Muscle layer of colon (tissue), 2 donors: ENCODE measurements around the gene PLBD1.

Source experiments
- H3K27ac ChIP-seq: one replicate; pipeline ENCODE4 v1.7.0; 2013; ENCODE audit warnings: low read depth, mild to moderate bottlenecking, low read length, moderate library complexity
- H3K27me3 ChIP-seq, 2 donors: one replicate each; pipeline ENCODE4 v1.7.0; 2013; ENCODE audit warnings: low read length in 2 of 2, mild to moderate bottlenecking in 2 of 2; ENCODE audit not compliant: insufficient read depth in 2 of 2, control insufficient read depth in 1 of 2
- H3K36me3 ChIP-seq: one replicate; pipeline ENCODE4 v1.7.0; 2013; ENCODE audit warnings: mild to moderate bottlenecking, low read length; ENCODE audit not compliant: insufficient read depth
- H3K4me1 ChIP-seq: one replicate; pipeline ENCODE4 v1.7.0; 2013; ENCODE audit warnings: mild to moderate bottlenecking, low read length; ENCODE audit not compliant: insufficient read depth
- H3K4me3 ChIP-seq, 2 donors: one replicate each; pipeline ENCODE4 v1.7.0; 2013; ENCODE audit warnings: low read length in 2 of 2, low read depth in 1 of 2, mild to moderate bottlenecking in 1 of 2, moderate library complexity in 1 of 2
- H3K9ac ChIP-seq: one replicate; pipeline ENCODE4 v1.7.0; 2013; ENCODE audit warnings: low read length
- H3K9me3 ChIP-seq: one replicate; pipeline ENCODE4 v1.7.0; 2013; ENCODE audit warnings: mild to moderate bottlenecking, low read length
- donor health status: abdominal sarcoma.
- donor health status: Adenocarcinoma of cecum.

Gene PLBD1

DNA sequence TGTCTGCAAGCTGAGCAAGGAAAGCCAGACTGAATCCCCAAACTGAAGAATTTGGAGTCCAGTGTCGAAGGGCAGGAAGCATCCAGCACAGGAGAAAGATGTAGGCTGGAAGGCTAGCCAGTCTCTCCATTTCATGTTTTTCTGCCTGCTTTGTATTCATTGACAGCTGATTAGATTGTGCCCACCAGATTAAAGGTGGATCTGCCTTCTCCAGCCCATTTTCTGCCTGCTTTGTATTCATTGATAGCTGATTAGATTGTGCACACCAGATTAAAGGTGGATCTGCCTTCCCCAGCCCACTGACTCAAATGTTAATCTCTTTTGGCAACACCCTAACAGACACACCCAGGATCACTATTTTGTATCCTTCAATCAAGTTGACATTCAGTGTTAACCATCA is 85.3 kb downstream of the PLBD1 start:
- Histone ChIP-seq H3K27ac (no peak overlapping the region), H3K9ac (no peak overlapping the region), H3K4me3 (no peak overlapping the region), H3K4me1 (no peaks in the 10 kb centered on the region), H3K36me3 (peaks cover 72% of the 10 kb centered on the region), H3K27me3 (no peaks in the 10 kb centered on the region), H3K9me3 (no peaks in the 10 kb centered on the region)

DNA sequence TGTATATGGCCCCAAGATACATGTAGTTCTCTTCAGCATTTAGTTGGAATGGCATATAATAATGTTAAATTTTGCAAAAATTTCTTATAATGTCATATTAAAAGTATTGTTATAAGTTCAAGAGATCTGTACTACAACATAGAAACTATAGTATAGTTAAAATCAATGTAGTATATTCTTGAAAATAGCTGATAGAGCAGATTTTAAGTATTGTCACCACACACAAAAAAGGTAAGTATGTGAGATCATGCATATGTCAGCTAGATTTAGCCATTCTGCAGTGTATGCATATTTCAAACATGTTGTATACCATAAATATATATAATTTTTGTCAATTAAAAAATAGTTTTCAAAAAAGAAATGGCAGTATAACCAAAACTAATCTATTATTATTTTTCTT is 86.5 kb downstream of the PLBD1 start:
- no peaks in the 10 kb centered on the region for H3K27me3 ChIP-seq
- no peak overlapping the region for H3K4me3 ChIP-seq
- peaks cover 72% of the 10 kb centered on the region for H3K36me3 ChIP-seq
- no peak overlapping the region for H3K9ac ChIP-seq
- H3K27ac ChIP-seq, result no peak overlapping the region
- no peaks in the 10 kb centered on the region for H3K4me1 ChIP-seq
- no peaks in the 10 kb centered on the region for H3K9me3 ChIP-seq

DNA sequence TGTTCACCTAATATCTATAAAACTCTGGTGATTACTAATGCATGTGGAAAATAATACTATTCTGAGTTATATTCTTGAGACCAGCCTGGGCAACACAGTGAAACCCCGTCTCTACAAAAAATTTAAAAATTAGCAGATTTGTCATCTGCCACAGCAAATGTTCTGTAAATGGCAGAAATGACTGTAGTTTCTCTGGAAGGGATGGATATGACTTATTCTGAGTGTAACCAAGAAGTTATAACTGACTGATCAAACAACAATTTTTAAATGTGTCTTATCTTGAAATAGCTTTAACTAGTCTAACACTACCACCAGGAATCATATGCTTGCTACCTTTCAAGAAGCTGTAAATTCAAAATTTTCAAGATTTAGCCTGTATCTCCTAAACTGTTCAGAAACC is 88.7 kb downstream of the PLBD1 start:
- no peak overlapping the region for H3K27ac ChIP-seq
- peaks cover 67% of the 10 kb centered on the region for H3K36me3 ChIP-seq

DNA sequence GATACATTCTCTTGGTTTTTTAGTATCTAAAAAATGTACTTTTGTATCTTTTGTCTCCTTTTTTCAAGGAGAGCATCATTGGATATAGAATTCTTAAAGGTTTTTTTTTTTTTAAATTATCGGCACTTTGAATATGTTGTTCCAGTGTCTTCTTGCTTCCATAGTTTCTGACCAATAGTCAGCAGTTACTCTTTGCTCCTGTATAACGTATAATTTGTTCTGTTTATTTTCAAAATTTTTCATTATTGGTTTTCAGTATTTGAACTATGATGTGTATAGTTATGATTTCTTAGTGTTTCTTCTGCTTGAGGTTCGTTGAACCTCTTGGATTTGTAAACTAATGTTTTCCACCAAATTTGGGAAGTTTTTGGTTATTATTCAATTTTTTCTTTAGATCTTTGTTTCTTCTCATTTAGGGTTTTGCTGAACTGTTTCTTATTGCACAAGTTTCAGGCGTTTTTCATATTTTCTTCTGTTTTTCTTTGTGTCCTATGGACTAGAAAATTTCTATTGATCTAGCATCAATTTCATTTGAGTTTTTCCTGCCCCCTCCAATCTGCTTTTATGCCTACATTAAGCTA is 93.9 kb downstream of the PLBD1 start:
- Histone ChIP-seq H3K9me3 (peaks cover 29% of the 10 kb centered on the region), H3K4me1 (no peaks in the 10 kb centered on the region), H3K4me3 (no peak overlapping the region), H3K27ac (no peak overlapping the region), H3K27me3 (no peaks in the 10 kb centered on the region), H3K36me3 (peaks cover 43% of the 10 kb centered on the region), H3K9ac (no peak overlapping the region)

More for the DNA sequence above, 88.7 kb downstream of the PLBD1 start:
- Histone ChIP-seq H3K27me3 (no peaks in the 10 kb centered on the region), H3K9ac (no peak overlapping the region), H3K4me3 (no peak overlapping the region), H3K4me1 (no peaks in the 10 kb centered on the region), H3K9me3 (peaks cover 14% of the 10 kb centered on the region)

DNA sequence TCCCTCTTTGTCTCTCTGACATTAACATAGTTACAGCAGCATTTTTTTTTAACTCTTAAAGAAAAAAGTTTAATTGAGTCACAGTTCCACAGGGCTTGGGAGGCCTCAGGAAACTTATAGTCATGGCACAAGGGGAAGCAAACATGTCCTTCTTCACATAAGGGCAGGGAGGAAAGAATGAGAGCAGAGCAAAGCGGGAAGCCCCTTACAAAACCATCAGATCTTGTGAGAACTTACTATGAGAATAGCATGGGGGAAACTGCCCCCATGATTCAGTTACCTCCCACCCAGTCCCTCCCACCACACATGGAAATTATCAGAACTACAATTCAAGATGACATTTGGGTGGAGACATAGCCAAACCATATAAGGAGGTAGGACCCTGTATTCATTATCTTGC is 96.2 kb downstream of the PLBD1 start:
- Histone ChIP-seq H3K27me3 (no peaks in the 10 kb centered on the region), H3K9ac (no peak overlapping the region), H3K27ac (no peak overlapping the region), H3K4me1 (no peaks in the 10 kb centered on the region), H3K9me3 (peaks cover 29% of the 10 kb centered on the region), H3K4me3 (no peak overlapping the region), H3K36me3 (peaks cover 37% of the 10 kb centered on the region)

DNA sequence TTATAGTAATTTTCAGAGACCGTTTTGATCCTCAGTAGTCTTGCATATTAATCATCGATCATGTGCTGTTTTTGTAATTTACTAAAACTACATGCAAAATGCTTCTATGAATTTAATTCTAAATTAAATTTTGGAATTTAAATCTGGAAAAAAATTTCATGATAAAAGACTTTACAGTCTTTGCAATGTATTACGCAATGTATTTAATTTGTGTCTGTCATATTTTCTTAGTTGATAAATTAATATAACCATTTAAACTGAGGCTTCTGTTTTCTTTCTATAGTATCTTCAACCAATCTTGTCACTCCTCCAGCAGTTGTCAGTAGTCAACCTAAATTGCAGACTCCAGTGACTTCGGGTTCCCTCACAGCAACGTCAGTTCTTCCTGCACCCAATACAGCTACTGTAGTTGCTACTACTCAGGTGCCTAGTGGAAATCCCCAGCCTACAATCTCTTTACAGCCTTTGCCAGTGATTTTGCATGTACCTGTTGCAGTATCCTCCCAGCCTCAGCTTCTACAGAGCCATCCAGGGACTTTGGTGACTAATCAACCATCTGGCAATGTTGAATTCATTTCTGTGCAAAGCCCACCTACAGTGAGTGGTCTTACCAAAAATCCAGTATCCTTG is 107.4 kb downstream of the PLBD1 start:
- H3K9ac ChIP-seq, result no peak overlapping the region
- H3K4me1 ChIP-seq, result peaks cover 5% of the 10 kb centered on the region
- no peaks in the 10 kb centered on the region for H3K9me3 ChIP-seq
- no peak overlapping the region for H3K27ac ChIP-seq
- H3K4me3 ChIP-seq, result no peak overlapping the region
- H3K27me3 ChIP-seq, result no peaks in the 10 kb centered on the region
- peaks cover 28% of the 10 kb centered on the region for H3K36me3 ChIP-seq

DNA sequence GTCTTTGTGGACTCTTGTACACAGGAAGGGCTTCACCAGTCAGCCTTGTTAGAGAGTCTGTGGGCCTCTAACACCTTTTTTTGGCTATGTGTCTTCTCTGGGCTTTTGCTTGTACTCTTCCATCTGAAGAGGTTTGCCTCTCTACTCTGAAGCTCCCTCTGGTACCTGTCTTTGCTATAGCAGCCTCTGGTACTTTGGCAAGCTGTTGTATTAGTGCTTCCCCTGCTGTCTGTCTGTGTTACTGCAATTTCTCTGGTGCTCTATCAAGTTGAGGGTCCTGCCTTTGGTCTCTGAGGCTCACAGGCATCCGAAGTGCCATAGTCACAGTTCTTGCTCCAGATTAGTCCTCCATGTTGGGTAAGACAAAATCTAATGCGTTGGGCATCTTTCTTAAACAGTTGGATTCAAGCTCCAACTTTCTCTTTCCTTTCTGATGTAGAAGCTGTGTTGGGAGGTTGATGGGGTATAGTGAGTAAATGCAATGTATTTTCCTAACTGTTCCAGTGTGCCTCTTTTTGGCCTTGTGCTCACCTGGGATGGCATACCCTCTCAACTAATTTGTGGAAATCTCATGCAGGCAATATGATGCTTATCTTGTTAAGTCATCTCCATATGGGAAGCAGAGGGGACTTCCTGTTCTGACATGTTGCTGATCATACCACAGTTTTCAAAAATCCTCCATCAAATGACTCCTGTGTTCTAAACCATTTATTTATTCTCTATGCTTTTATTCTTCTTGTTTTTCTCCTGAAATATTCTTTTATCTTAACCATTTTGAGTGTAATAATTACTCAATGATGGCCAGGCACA is 113.4 kb downstream of the PLBD1 start:
- Histone ChIP-seq H3K27ac (no peak overlapping the region), H3K9ac (no peak overlapping the region), H3K9me3 (no peaks in the 10 kb centered on the region), H3K4me3 (no peak overlapping the region), H3K4me1 (no peaks in the 10 kb centered on the region), H3K36me3 (peaks cover 25% of the 10 kb centered on the region), H3K27me3 (no peaks in the 10 kb centered on the region)
